Heart left ventricle (tissue), 16 donors: Measurements from ENCODE around the gene EP400. TPM values are rescaled to one million over a fixed set of nuclear protein-coding genes. Genes with fewer than 3 reads are reported as not detected.

Experiments used
- ATAC-seq, 4 donors: fragments of 200-7000 bp; cut with Tn5 transposase; one replicate each; pipeline ENCODE4 v1.9.1; 2020 to 2022; ENCODE audit warnings: moderate library complexity in 4 of 4, mild to moderate bottlenecking in 3 of 4, moderate number of reproducible peaks in 1 of 4
- DNase-seq, 5 donors: peaks; one replicate each; pipeline ENCODE4 v3.0.0-alpha.2; 2020
- H3K27ac ChIP-seq, 12 donors: fragments of 200-600 bp; sonication (generic) in 4 of 12; one replicate each; pipeline versions ENCODE4 v1.5.0 to v1.8.0; 2016 to 2022; ENCODE audit warnings: mild to moderate bottlenecking in 2 of 12
- H3K27me3 ChIP-seq, 9 donors: fragments of 200-600 bp; sonication (generic) in 2 of 9; one replicate each; pipeline versions ENCODE4 v1.5.1 to v1.8.0; 2016 to 2022; ENCODE audit warnings: mild to moderate bottlenecking in 3 of 9
- H3K36me3 ChIP-seq, 9 donors: fragments of 200-600 bp; sonication (generic) in 2 of 9; one replicate each; pipeline versions ENCODE4 v1.5.0 to v1.8.0; 2018 to 2022; ENCODE audit warnings: mild to moderate bottlenecking in 2 of 9
- H3K4me1 ChIP-seq, 12 donors: fragments of 200-600 bp; sonication (generic) in 4 of 12; one replicate each; pipeline versions ENCODE4 v1.5.0 to v1.8.0; 2016 to 2022; ENCODE audit warnings: mild to moderate bottlenecking in 3 of 12
- H3K4me3 ChIP-seq, 12 donors: fragments of 200-600 bp; sonication (generic) in 4 of 12; one replicate each; pipeline versions ENCODE4 v1.5.0 to v1.8.0; 2017 to 2022; ENCODE audit warnings: mild to moderate bottlenecking in 9 of 12, moderate library complexity in 4 of 12
- H3K9me3 ChIP-seq, 12 donors: fragments of 200-600 bp; sonication (generic) in 4 of 12; one replicate each; pipeline versions ENCODE4 v1.5.0 to v1.8.0; 2016 to 2022; ENCODE audit warnings: mild to moderate bottlenecking in 1 of 12
- POLR2A ChIP-seq, 2 donors: fragments of 450-650 bp; IDR thresholded peaks; one replicate each; pipeline ENCODE4 v1.6.1; 2017; ENCODE audit warnings: antibody characterized with exemption in 2 of 2, mild to moderate bottlenecking in 2 of 2, moderate library complexity in 2 of 2
- WGBS, 4 donors: extraction: QIAGEN DNeasy Blood & Tissue Kit in 2 of 4; methylation state at CpG; one replicate each; pipeline versions ENCODE4 v1.1.5 to v1.1.7; 2013 to 2018; 5-methylcytosine and 5-hydroxymethylcytosine counted together
- intact Hi-C, 10 donors: fragments of 100-400 bp; cut with DNase I; formaldehyde crosslinking; loops; one replicate each; pipeline versions ENCODE4 v1.11.1 to v1.14.2; 2022
- polyA plus RNA-seq, 2 donors: library from polyadenylated mRNA; stranded (reverse); fragments of 200-250 nt; gene quantifications; one replicate each; pipeline ENCODE4 v1.2.3, GENCODE V29; 2013
- total RNA-seq, 9 donors: library from RNA; depleted of rRNA in 2 of 9; stranded (reverse); fragments of >200 nt in 2 of 9; fragmentation: NEBNext Ultra II Directional in 3 of 9; extraction: Animal tissue kit (Norgen Biotek cat#: 25700) in 3 of 9; gene quantifications; one replicate each; pipeline versions ENCODE4 v1.1.0 to v1.2.4, GENCODE V29; 2016 to 2023
- TF ChIP-seq, protein P1 (sequence below), 12 donors: fragments of 200-600 bp; sonication (generic) in 4 of 12; IDR thresholded peaks; one replicate each; pipeline versions ENCODE4 v1.5.0 to v1.8.0; 2018 to 2022; ENCODE audit warnings: antibody characterized with exemption in 12 of 12, mild to moderate bottlenecking in 5 of 12
- donor health status: ischemic (EF 13 %, LVEDD 7.1; RV severe dilation, severe dysfunction).
- donor health status: healthy with polysubstance abuse.
- donor health status: DM: no; HTN: yes; CAD: no.
- donor health status: DM: no; HTN: no; CAD: no.
- donor health status: ischemic (EF 25% LVEDD 6.9; RV normal size, moderate dysfunction).
- donor health status: ischemic (EF 25% LVEDD 5.7; RV mildly dilated, moderate dysfunction).
- donor health status: healthy.
- donor health status: DM: yes; HTN: yes; CAD: no.
- donor health status: ischemic (EF 35%, LVEDD 5.7; RV mildly dilated, moderate dysfunction).
- donor health status: nonischemic (EF 11% LVEDD 7.7; RV severe dilation, severe dysfunction).
- donor health status: DM: yes; HTN: yes; CAD: no.
- donor health status: PGD.
- donor health status: ischemic (EF 29% LVEDD 5.4; RV normal size, mild dysfunction).
- donor health status: nonischemic (EF 23%, LVEDD 6.1; RV moderate dilation, normal function).

Gene EP400
- total and polyA plus RNA-seq, 11 donors: 9.8 to 27.8 (median 13.5) TPM

DNA sequence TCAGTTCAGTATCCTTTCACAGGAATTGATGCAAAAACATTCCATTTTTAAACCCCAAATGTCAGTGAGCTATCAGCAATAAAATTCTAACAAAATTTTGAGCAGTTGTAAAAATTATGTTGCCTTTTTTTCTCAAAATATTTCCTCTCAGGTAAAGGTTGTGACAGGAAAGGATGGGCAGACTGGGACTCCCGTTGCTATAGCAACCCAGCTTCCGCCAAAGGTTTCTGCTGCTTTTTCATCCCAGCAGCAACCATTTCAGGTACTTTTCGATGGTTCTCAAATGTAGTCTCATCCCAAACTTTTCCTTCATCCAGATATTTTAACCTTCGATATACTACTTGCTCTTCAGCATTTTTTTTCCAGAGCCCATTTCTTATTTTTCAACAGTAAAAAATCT is 13.6 kb downstream of the EP400 start:
- intact Hi-C loops: no loop called here
- no peak for DNase-seq
- peaks cover 0 to 26% (median 7%) of the 10 kb centered on the region in 9 donors for H3K36me3 ChIP-seq
- no peaks in the 10 kb centered on the region for H3K27me3 ChIP-seq
- TF ChIP-seq, protein P1, sequence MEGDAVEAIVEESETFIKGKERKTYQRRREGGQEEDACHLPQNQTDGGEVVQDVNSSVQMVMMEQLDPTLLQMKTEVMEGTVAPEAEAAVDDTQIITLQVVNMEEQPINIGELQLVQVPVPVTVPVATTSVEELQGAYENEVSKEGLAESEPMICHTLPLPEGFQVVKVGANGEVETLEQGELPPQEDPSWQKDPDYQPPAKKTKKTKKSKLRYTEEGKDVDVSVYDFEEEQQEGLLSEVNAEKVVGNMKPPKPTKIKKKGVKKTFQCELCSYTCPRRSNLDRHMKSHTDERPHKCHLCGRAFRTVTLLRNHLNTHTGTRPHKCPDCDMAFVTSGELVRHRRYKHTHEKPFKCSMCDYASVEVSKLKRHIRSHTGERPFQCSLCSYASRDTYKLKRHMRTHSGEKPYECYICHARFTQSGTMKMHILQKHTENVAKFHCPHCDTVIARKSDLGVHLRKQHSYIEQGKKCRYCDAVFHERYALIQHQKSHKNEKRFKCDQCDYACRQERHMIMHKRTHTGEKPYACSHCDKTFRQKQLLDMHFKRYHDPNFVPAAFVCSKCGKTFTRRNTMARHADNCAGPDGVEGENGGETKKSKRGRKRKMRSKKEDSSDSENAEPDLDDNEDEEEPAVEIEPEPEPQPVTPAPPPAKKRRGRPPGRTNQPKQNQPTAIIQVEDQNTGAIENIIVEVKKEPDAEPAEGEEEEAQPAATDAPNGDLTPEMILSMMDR (IDR thresholded peaks at IDR 0.05): no peak
- TF ChIP-seq POLR2A (IDR thresholded peaks at IDR 0.05): no peak
- WGBS, 4 donors: 82 to 90% (median 86%) methylated on average over 4 of the region's 4 CpGs
- H3K27ac ChIP-seq: no peak overlapping the region
- no peaks in the 10 kb centered on the region for H3K9me3 ChIP-seq
- no peak for ATAC-seq
- H3K4me1 ChIP-seq: peaks cover 0 to 35% (median 24%) of the 10 kb centered on the region in 12 donors
- H3K4me3 ChIP-seq: no peak overlapping the region

DNA sequence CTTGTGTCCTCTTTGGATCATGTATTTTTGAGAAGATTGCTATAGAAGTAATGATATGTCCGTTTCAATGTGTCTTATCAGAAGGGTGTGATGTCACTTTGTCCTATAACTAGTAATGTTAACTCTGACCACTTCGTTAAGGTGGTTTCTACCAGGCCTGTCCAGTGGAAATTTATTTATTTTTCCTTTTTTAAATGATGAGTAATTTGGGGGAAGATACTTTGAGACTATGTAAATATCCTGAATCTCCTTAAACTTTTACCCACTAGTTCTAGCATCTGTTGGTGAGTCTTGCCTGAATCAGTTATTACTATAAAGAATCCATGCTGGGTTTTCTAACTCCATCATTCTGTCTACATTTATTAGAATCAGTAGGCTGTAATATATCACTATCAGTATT is 15.3 kb downstream of the EP400 start:
- Histone ChIP-seq H3K27me3 (no peaks in the 10 kb centered on the region), H3K9me3 (no peaks in the 10 kb centered on the region), H3K27ac (no peak overlapping the region), H3K36me3 (peaks cover 0 to 26% (median 7%) of the 10 kb centered on the region in 9 donors), H3K4me3 (no peak overlapping the region), H3K4me1 (peaks cover 0 to 23% (median 8%) of the 10 kb centered on the region in 12 donors)
- WGBS, 4 donors: 66 to 71% (median 69%) methylated on average over 2 of the region's 2 CpGs
- intact Hi-C loops: no loop called here
- ATAC-seq: no peak
- TF ChIP-seq, protein P1 (IDR thresholded peaks at IDR 0.05): no peak
- TF ChIP-seq POLR2A (IDR thresholded peaks at IDR 0.05): no peak
- no peak for DNase-seq

DNA sequence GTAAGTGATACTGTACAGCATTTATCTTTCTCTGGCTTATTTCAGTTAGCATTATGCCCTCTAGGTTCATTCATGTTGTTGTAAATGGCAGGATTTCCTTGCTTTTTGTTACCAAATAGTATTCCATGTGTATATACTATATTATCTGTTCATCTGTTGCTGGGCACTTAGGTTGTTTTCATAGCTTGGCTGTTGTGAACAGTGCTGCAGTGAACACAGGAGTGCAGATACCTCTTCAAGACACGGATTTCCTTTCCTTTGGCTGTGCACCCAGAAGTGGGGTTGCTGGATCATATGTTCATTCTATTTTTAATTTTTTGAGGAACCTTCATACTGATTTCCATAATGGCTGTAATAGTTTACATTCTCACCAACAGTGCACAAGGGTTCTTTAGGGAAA is 21.5 kb downstream of the EP400 start:
- no peaks in the 10 kb centered on the region for H3K9me3 ChIP-seq
- WGBS, 4 donors: 27 to 50% (median 37%) methylated on average over 1 of the region's 1 CpG
- H3K27ac ChIP-seq: no peak overlapping the region
- peaks cover 0 to 20% (median 5%) of the 10 kb centered on the region in 12 donors for H3K4me1 ChIP-seq
- TF ChIP-seq, protein P1 (IDR thresholded peaks at IDR 0.05): no peak
- no peak for TF ChIP-seq POLR2A (IDR thresholded peaks at IDR 0.05)
- peaks cover 0 to 4% (median 0%) of the 10 kb centered on the region in 9 donors for H3K36me3 ChIP-seq
- no peaks in the 10 kb centered on the region for H3K27me3 ChIP-seq
- intact Hi-C loops: no loop called here
- DNase-seq (no peak), ATAC-seq (no peak)
- no peak overlapping the region for H3K4me3 ChIP-seq

DNA sequence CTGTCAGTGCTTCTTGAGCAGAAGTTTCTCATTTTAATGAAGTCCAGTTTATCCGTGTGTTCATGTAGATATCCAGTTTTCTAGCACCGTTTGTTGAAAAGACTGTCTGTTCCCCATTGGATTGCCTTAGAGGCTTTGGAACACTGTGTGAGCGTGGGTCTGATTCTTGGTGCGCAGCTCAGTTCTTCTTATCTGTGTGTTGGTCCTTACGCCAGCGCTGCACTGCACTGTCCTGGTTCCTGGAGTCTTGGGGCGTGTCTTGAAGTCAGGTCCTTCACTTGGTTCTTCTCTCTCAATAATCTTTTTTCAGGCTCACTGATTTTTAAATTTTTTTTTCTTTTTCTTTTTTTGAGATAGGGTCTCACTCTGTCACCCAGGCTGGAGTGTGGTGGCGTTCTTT is 25.5 kb downstream of the EP400 start:
- DNase-seq (no peak), ATAC-seq (no peak)
- no peaks in the 10 kb centered on the region for H3K27me3 ChIP-seq
- H3K27ac ChIP-seq: no peak overlapping the region
- H3K4me3 ChIP-seq: no peak overlapping the region
- WGBS, 4 donors: 87 to 95% (median 90%) methylated on average over 8 of the region's 8 CpGs
- H3K36me3 ChIP-seq: peaks cover 0 to 15% (median 11%) of the 10 kb centered on the region in 9 donors
- intact Hi-C loops: no loop called here
- TF ChIP-seq, protein P1 (IDR thresholded peaks at IDR 0.05): no peak
- H3K4me1 ChIP-seq: peaks cover 0 to 12% (median 5%) of the 10 kb centered on the region in 12 donors
- no peaks in the 10 kb centered on the region for H3K9me3 ChIP-seq
